Peyer's patch (tissue), 4 donors: Measurements from ENCODE around the gene RHOB.

ENCODE experiments used
- POLR2A ChIP-seq, 2 donors: fragments of 450-650 bp; IDR thresholded peaks; one replicate each; pipeline ENCODE4 v1.5.1; 2017; ENCODE audit warnings: antibody characterized with exemption in 2 of 2, mild to moderate bottlenecking in 2 of 2, moderate library complexity in 2 of 2
- TF ChIP-seq, protein P1 (sequence below), 6 experiments: fragments of 450-650 bp in 4 of 6; fragments of 200-600 bp in 2 of 6; sonication (generic) in 1 of 6; IDR thresholded peaks; one replicate each; pipeline ENCODE4 v1.5.1; 2017 to 2019; ENCODE audit warnings: antibody characterized with exemption in 6 of 6, mild to moderate bottlenecking in 3 of 6, moderate library complexity in 1 of 6

DNA sequence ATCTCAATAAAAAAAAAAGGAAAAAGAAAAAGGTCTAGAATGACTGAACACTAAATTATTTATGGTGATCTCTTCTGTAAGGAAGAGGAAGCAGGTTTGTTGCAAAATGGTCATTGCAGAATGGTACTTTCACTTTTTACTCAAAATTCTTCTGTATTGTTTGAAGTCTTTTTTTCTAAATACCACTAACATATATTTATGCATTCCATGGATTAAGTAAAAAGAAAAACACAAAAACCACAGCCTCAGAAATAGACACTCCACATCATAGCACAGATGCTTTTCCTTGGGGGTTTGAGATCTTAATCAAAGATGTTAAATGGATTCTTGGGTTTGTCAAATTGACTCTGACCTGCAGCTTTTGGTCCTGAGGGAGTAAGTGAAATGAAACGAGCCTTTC, 47.4 kb downstream of the RHOB start:
- TF ChIP-seq, protein P1, sequence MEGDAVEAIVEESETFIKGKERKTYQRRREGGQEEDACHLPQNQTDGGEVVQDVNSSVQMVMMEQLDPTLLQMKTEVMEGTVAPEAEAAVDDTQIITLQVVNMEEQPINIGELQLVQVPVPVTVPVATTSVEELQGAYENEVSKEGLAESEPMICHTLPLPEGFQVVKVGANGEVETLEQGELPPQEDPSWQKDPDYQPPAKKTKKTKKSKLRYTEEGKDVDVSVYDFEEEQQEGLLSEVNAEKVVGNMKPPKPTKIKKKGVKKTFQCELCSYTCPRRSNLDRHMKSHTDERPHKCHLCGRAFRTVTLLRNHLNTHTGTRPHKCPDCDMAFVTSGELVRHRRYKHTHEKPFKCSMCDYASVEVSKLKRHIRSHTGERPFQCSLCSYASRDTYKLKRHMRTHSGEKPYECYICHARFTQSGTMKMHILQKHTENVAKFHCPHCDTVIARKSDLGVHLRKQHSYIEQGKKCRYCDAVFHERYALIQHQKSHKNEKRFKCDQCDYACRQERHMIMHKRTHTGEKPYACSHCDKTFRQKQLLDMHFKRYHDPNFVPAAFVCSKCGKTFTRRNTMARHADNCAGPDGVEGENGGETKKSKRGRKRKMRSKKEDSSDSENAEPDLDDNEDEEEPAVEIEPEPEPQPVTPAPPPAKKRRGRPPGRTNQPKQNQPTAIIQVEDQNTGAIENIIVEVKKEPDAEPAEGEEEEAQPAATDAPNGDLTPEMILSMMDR (IDR thresholded peaks at IDR 0.05) = no peak
- TF ChIP-seq POLR2A (IDR thresholded peaks at IDR 0.05) = no peak
